ENCODE measurements around the gene CRTAC1.

GRCh38 chr10:98023024-98023423 lies 7.4 kb downstream of the CRTAC1 start:
- no peak for TF ChIP-seq CTCF (IDR thresholded peaks at IDR 0.05)
- TF ChIP-seq POLR2A (IDR thresholded peaks at IDR 0.05): no peak

Measured in lower leg skin (tissue), 3 donors.